Endothelial cell of umbilical vein (primary cell): ENCODE data around the gene RALBP1. TPM values are rescaled to one million over a fixed set of nuclear protein-coding genes. Genes with fewer than 3 reads are reported as not detected.

Experiments
- BruUV-seq: library from RNA; stranded (reverse); fragments of 400-500 nt; replicated peaks from 2 replicates; lab custom pipeline; 2021; lab: Mats Ljungman, UMichigan
- CTCF ChIA-PET: fragments of 300-600, 350-600 bp; sonication (Branson Sonifier 250); formaldehyde crosslinking; loops from one replicate; lab custom pipeline; 2021; ENCODE audit warnings: antibody characterized with exemption, inconsistent platforms; lab: Charles Lee
- POLR2A ChIA-PET: fragments of 300-600, 350-600 bp; sonication (Branson Sonifier 250); formaldehyde crosslinking; loops from one replicate; lab custom pipeline; 2021; ENCODE audit warnings: antibody characterized with exemption, inconsistent platforms; lab: Charles Lee
- DNase-seq: peaks from one replicate; pipeline ENCODE4 v3.0.0-alpha.2; 2011; ENCODE audit warnings: low read depth, low spot score
- FAIRE-seq: peaks from 2 replicates; lab custom pipeline; 2011; peaks lifted over from hg19 to GRCh38; lab: Jason Lieb, UNC
- H2AFZ ChIP-seq: 2 replicates; pipeline ENCODE4 v1.6.0; 2012; ENCODE audit warnings: low read depth, low read length, control low read depth, inconsistent platforms
- H3K27ac ChIP-seq: 2 replicates; pipeline ENCODE4 v1.5.1; 2011; ENCODE audit warnings: low read depth, mild to moderate bottlenecking, control low read depth, low read length, moderate library complexity; ENCODE audit not compliant: insufficient read depth
- H3K27me3 ChIP-seq, 2 experiments: 2 replicates each; pipeline versions ENCODE4 v1.6.0 to v1.6.1; 2011; ENCODE audit warnings: low read length in 2 of 2, mixed read lengths in 1 of 2; ENCODE audit not compliant: control insufficient read depth in 2 of 2, insufficient read depth in 2 of 2
- H3K36me3 ChIP-seq, 2 experiments: 2 replicates in 1 of 2; 3 replicates in 1 of 2; pipeline ENCODE4 v1.5.1; 2011; ENCODE audit warnings: low read length in 2 of 2, mild to moderate bottlenecking in 1 of 2, moderate library complexity in 1 of 2; ENCODE audit not compliant: control insufficient read depth in 2 of 2, insufficient read depth in 2 of 2; ENCODE audit errors: extremely low read depth in 1 of 2
- H3K4me1 ChIP-seq: 3 replicates; pipeline ENCODE4 v1.5.1; 2011; ENCODE audit warnings: mild to moderate bottlenecking, low read length; ENCODE audit not compliant: control insufficient read depth, insufficient read depth; ENCODE audit errors: extremely low read depth
- H3K4me2 ChIP-seq: 2 replicates; pipeline ENCODE4 v1.6.1; 2011; ENCODE audit warnings: low read length, control low read depth, mixed read lengths; ENCODE audit not compliant: insufficient read depth
- H3K4me3 ChIP-seq, 3 experiments: fragments of 200-600 bp in 1 of 3; sonication (generic), shearing (Covaris generic) in 1 of 3; replicated peaks in 1 of 3; 2 replicates each; pipeline ENCODE4 v1.5.1; 2011 to 2016; ENCODE audit warnings: control low read depth in 3 of 3, low read length in 3 of 3, mild to moderate bottlenecking in 2 of 3, inconsistent platforms in 1 of 3, low read depth in 1 of 3, moderate library complexity in 1 of 3; ENCODE audit not compliant: insufficient read depth in 1 of 3
- H3K79me2 ChIP-seq: 2 replicates; pipeline ENCODE4 v1.6.0; 2012; ENCODE audit warnings: low read length, inconsistent platforms; ENCODE audit not compliant: control insufficient read depth, insufficient read depth
- H3K9ac ChIP-seq: replicated peaks from 2 replicates; pipeline ENCODE3; 2011; ENCODE audit warnings: low read length, control low read depth; ENCODE audit not compliant: insufficient read depth; ENCODE audit errors: extremely low read depth
- H3K9me1 ChIP-seq: replicated peaks from 3 replicates; pipeline ENCODE4 v1.6.0; 2011; ENCODE audit warnings: mild to moderate bottlenecking, low read length; ENCODE audit not compliant: control insufficient read depth, insufficient read depth; ENCODE audit errors: extremely low read depth
- H3K9me3 ChIP-seq: replicated peaks from 2 replicates; pipeline ENCODE4 v1.5.1; 2012; ENCODE audit warnings: low read length, inconsistent platforms; ENCODE audit not compliant: control insufficient read depth, insufficient read depth
- H4K20me1 ChIP-seq: replicated peaks from 2 replicates; pipeline ENCODE3; 2011; ENCODE audit warnings: mild to moderate bottlenecking, low read length; ENCODE audit not compliant: control insufficient read depth, insufficient read depth; ENCODE audit errors: extremely low read depth
- EZH2 ChIP-seq: IDR thresholded peaks from 2 replicates; pipeline ENCODE4 v1.6.1; 2012; ENCODE audit warnings: borderline replicate concordance, low read depth, mild to moderate bottlenecking, moderate library complexity, low read length, inconsistent platforms; ENCODE audit not compliant: severe bottlenecking
- FOS ChIP-seq: IDR thresholded peaks from 2 replicates; pipeline ENCODE4 v1.6.1; 2011; ENCODE audit warnings: mild to moderate bottlenecking, low read length, moderate library complexity, borderline replicate concordance; ENCODE audit not compliant: insufficient read depth
- GATA2 ChIP-seq: IDR thresholded peaks from 2 replicates; pipeline ENCODE4 v1.7.0; 2011; ENCODE audit warnings: low read depth, mild to moderate bottlenecking, moderate library complexity, mixed read lengths, low read length; ENCODE audit not compliant: insufficient read length, insufficient read depth
- JUN ChIP-seq: IDR thresholded peaks from 2 replicates; pipeline ENCODE4 v1.6.1; 2011; ENCODE audit warnings: borderline replicate concordance, low read depth; ENCODE audit not compliant: insufficient read length, insufficient read depth
- MAX ChIP-seq: IDR thresholded peaks from 2 replicates; pipeline ENCODE4 v1.6.1; 2011; ENCODE audit not compliant: insufficient read depth, insufficient read length
- MYC ChIP-seq: IDR thresholded peaks from one replicate; pipeline ENCODE4 v1.6.1; 2011; ENCODE audit warnings: mild to moderate bottlenecking, low read depth, low read length
- POLR2A ChIP-seq: IDR thresholded peaks from 2 replicates; pipeline ENCODE4 v1.6.1; 2012; ENCODE audit warnings: low read depth, mild to moderate bottlenecking, control low read depth, low read length
- POLR2AphosphoS5 ChIP-seq: IDR thresholded peaks from 2 replicates; pipeline ENCODE4 v1.6.1; 2012; ENCODE audit warnings: low read depth, mild to moderate bottlenecking, control low read depth, low read length, moderate library complexity; ENCODE audit not compliant: insufficient read depth
- dilution Hi-C: fragments of 300-500 bp; cut with MboI; formaldehyde crosslinking; loops from one replicate; pipeline ENCODE4 v1.15.0; 2019; ENCODE audit warnings: low sequenced_read_pairs; ENCODE audit not compliant: extremely low pct_ligation_motif_present
- intact Hi-C: fragments of 100-400 bp; cut with micrococcal nuclease; formaldehyde crosslinking; loops from one replicate; pipeline ENCODE4 v1.10.0; 2022
- polyA plus RNA-seq, 4 experiments: library from polyadenylated mRNA; depleted of rRNA in 3 of 4; stranded (reverse) in 3 of 4; unstranded in 1 of 4; fragments of >200 nt; gene quantifications; 2 replicates each; pipeline versions ENCODE4 v1.2.1 to v1.2.3, GENCODE V29; 2011 to 2012; ENCODE audit warnings: missing spikeins in 1 of 4
- total RNA-seq: library from RNA; stranded (reverse); gene quantifications from 2 replicates; pipeline ENCODE4 v1.2.3, GENCODE V29; 2021
- TF ChIP-seq, protein P1 (sequence below), 2 donors: IDR thresholded peaks; 1 replicate in 1 of 2; 2 replicates in 1 of 2; pipeline ENCODE4 v1.5.1; 2011; ENCODE audit warnings: low read length in 2 of 2, mild to moderate bottlenecking in 2 of 2, moderate library complexity in 2 of 2, control low read depth in 1 of 2, inconsistent platforms in 1 of 2, low read depth in 1 of 2; ENCODE audit not compliant: insufficient read depth in 1 of 2; ENCODE audit errors: extremely low read depth in 1 of 2

RALBP1 gene
- total and polyA plus RNA-seq, 2 donors (not counting 3 experiments of a cell fraction or from before 2014, with no cell fraction given): 55.8 to 68.4 TPM

- H2AFZ ChIP-seq: no peak overlapping the region
- no peak overlapping the region for H3K9ac ChIP-seq
- POLR2A ChIA-PET: no interaction called here
- no peaks in the 10 kb centered on the region for H3K4me1 ChIP-seq
- no peak overlapping the region for H3K4me2 ChIP-seq
- H3K27me3 ChIP-seq: no peaks in the 10 kb centered on the region
- no peak overlapping the region for H3K4me3 ChIP-seq
- CTCF ChIA-PET: interaction anchor here (1.1 to 1.9 kb wide), 2 partner anchors 10 to 49 kb away, joined by 3 to 5 read pairs; no protein-coding TSS in a partner anchor
- dilution Hi-C loops (no loop called here), intact Hi-C loops (no loop called here)
- no peaks in the 10 kb centered on the region for H3K9me3 ChIP-seq
- H3K9me1 ChIP-seq: no peaks in the 10 kb centered on the region
- TF ChIP-seq MAX: no peak
- TF ChIP-seq JUN: no peak
- TF ChIP-seq, protein P1, sequence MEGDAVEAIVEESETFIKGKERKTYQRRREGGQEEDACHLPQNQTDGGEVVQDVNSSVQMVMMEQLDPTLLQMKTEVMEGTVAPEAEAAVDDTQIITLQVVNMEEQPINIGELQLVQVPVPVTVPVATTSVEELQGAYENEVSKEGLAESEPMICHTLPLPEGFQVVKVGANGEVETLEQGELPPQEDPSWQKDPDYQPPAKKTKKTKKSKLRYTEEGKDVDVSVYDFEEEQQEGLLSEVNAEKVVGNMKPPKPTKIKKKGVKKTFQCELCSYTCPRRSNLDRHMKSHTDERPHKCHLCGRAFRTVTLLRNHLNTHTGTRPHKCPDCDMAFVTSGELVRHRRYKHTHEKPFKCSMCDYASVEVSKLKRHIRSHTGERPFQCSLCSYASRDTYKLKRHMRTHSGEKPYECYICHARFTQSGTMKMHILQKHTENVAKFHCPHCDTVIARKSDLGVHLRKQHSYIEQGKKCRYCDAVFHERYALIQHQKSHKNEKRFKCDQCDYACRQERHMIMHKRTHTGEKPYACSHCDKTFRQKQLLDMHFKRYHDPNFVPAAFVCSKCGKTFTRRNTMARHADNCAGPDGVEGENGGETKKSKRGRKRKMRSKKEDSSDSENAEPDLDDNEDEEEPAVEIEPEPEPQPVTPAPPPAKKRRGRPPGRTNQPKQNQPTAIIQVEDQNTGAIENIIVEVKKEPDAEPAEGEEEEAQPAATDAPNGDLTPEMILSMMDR (IDR thresholded peaks at IDR 0.05; ENCODE audit: extremely low read depth in 1 of 2, insufficient read depth in 1 of 2, low read depth in 1 of 2, low read length in 2 of 2): no peak
- TF ChIP-seq POLR2AphosphoS5: no peak
- no peak for TF ChIP-seq GATA2
- TF ChIP-seq EZH2: no peak
- TF ChIP-seq POLR2A: no peak
- TF ChIP-seq MYC: no peak
- TF ChIP-seq FOS: no peak
- BruUV-seq: no TSS peak
- H3K79me2 ChIP-seq: no peaks in the 10 kb centered on the region
- peaks cover 3 to 7% of the 10 kb centered on the region in 2 experiments for H3K36me3 ChIP-seq
- no peak for DNase-seq
- no peaks in the 10 kb centered on the region for H4K20me1 ChIP-seq
- no peak overlapping the region for H3K27ac ChIP-seq
- FAIRE-seq: no peak
Observed at GRCh38 chr18:9526458-9526857, 51.1 kb downstream of the RALBP1 start.
